GM23338 (cell line): Measurements from ENCODE around the gene MTF1. TPM values are rescaled to one million over a fixed set of nuclear protein-coding genes. Genes with fewer than 3 reads are reported as not detected.

Experiments used
- ATAC-seq: fragments of 200-7000 bp; cut with Tn5 transposase; 3 replicates; pipeline ENCODE4 v1.9.1; 2020
- DNase-seq: peaks from one replicate; pipeline ENCODE4 v3.0.0-alpha.2; 2015; ENCODE audit warnings: low spot score
- H2AFZ ChIP-seq: fragments of 200-600 bp; sonication (generic); 2 replicates; pipeline ENCODE4 v1.8.0; 2016; ENCODE audit warnings: antibody characterized with exemption, mild to moderate bottlenecking, moderate library complexity
- H3F3A ChIP-seq: fragments of 200-600 bp; sonication (generic); replicated peaks from 2 replicates; pipeline ENCODE4 v1.8.0; 2017; ENCODE audit warnings: antibody characterized with exemption, mixed run types, low read depth
- H3K27ac ChIP-seq: fragments of 200-600 bp; sonication (generic); 2 replicates; pipeline ENCODE4 v1.6.1; 2016; ENCODE audit warnings: low read depth
- H3K27me3 ChIP-seq: fragments of 200-600 bp; sonication (generic); 2 replicates; pipeline ENCODE4 v1.8.0; 2016; ENCODE audit warnings: mild to moderate bottlenecking, mixed run types, moderate library complexity; ENCODE audit not compliant: insufficient read depth
- H3K36me3 ChIP-seq: fragments of 200-600 bp; sonication (generic); 2 replicates; pipeline ENCODE4 v1.8.0; 2016; ENCODE audit warnings: mild to moderate bottlenecking; ENCODE audit not compliant: insufficient read depth
- H3K4me1 ChIP-seq: fragments of 200-600 bp; sonication (generic); 2 replicates; pipeline ENCODE4 v1.8.0; 2016; ENCODE audit warnings: mild to moderate bottlenecking, moderate library complexity; ENCODE audit not compliant: insufficient read depth
- H3K4me2 ChIP-seq: fragments of 200-600 bp; sonication (generic); 2 replicates; pipeline ENCODE4 v1.7.1; 2017; ENCODE audit warnings: mixed run types
- H3K4me3 ChIP-seq: fragments of 200-600 bp; sonication (generic); 2 replicates; pipeline ENCODE4 v1.6.1; 2016; ENCODE audit warnings: mixed run types
- H3K79me2 ChIP-seq: fragments of 200-600 bp; sonication (generic); replicated peaks from 2 replicates; pipeline ENCODE4 v1.8.0; 2017; ENCODE audit warnings: mild to moderate bottlenecking; ENCODE audit not compliant: insufficient read depth
- H3K9me2 ChIP-seq: fragments of 200-600 bp; sonication (generic); 2 replicates; pipeline ENCODE4 v1.8.0; 2017; ENCODE audit not compliant: insufficient read depth
- H4K20me1 ChIP-seq: fragments of 200-600 bp; sonication (generic); replicated peaks from 2 replicates; pipeline ENCODE4 v1.8.0; 2017; ENCODE audit warnings: mild to moderate bottlenecking; ENCODE audit not compliant: insufficient read depth
- H3K27ac Mint-ChIP-seq: 2 replicates; pipeline ENCODE4 v1.8.0; 2020; ENCODE audit warnings: inconsistent platforms, mild to moderate bottlenecking, moderate library complexity, mixed read lengths
- H3K27me3 Mint-ChIP-seq: 3 replicates; pipeline ENCODE4 v1.8.0; 2022; ENCODE audit warnings: low read depth, mild to moderate bottlenecking, moderate library complexity, mixed read lengths, inconsistent platforms; ENCODE audit not compliant: insufficient read depth, poor library complexity
- H3K36me3 Mint-ChIP-seq: 3 replicates; pipeline ENCODE4 v1.8.0; 2021; ENCODE audit warnings: low read depth, mild to moderate bottlenecking, inconsistent platforms, moderate library complexity, mixed read lengths
- H3K4me1 Mint-ChIP-seq: 3 replicates; pipeline ENCODE4 v1.8.0; 2020; ENCODE audit warnings: mild to moderate bottlenecking, inconsistent platforms, mixed read lengths
- H3K4me3 Mint-ChIP-seq: 3 replicates; pipeline ENCODE4 v1.8.0; 2021; ENCODE audit warnings: moderate library complexity, mild to moderate bottlenecking, inconsistent platforms, mixed read lengths
- H3K9me3 Mint-ChIP-seq: 3 replicates; pipeline ENCODE4 v1.8.0; 2020; ENCODE audit warnings: moderate library complexity, mild to moderate bottlenecking, inconsistent platforms, mixed read lengths
- CREB1 ChIP-seq: fragments of 250-450 bp; sonication (Bioruptor Pico); IDR thresholded peaks from 2 replicates; pipeline ENCODE4 v1.5.0; 2020; ENCODE audit warnings: low read depth, mild to moderate bottlenecking, moderate library complexity
- EZH2 ChIP-seq: fragments of 200-600 bp; sonication (generic); IDR thresholded peaks from one replicate; pipeline ENCODE4 v1.8.0; 2017; ENCODE audit warnings: antibody characterized with exemption, mild to moderate bottlenecking, low read depth; ENCODE audit not compliant: unreplicated experiment
- EZH2phosphoT487 ChIP-seq: fragments of 200-600 bp; sonication (generic); IDR thresholded peaks from one replicate; pipeline ENCODE4 v1.8.1; 2018; ENCODE audit warnings: antibody characterized with exemption; ENCODE audit not compliant: unreplicated experiment
- JUNB ChIP-seq: IDR thresholded peaks from one replicate; pipeline ENCODE4 v1.6.1; 2016; ENCODE audit warnings: antibody characterized with exemption; ENCODE audit not compliant: unreplicated experiment
- NANOG ChIP-seq: IDR thresholded peaks from 2 replicates; pipeline ENCODE4 v1.6.1; 2016; ENCODE audit warnings: antibody characterized with exemption, borderline replicate concordance
- POLR2AphosphoS5 ChIP-seq: IDR thresholded peaks from 2 replicates; pipeline ENCODE4 v1.6.1; 2016; ENCODE audit warnings: antibody characterized with exemption, low read depth
- STAT1 ChIP-seq: IDR thresholded peaks from one replicate; pipeline ENCODE4 v1.6.1; 2016; ENCODE audit warnings: antibody characterized with exemption; ENCODE audit not compliant: unreplicated experiment
- ZNF114 ChIP-seq: fragments of 250-450 bp; sonication (Bioruptor Pico); IDR thresholded peaks from 2 replicates; pipeline ENCODE4 v1.5.0; 2020; ENCODE audit warnings: mild to moderate bottlenecking, moderate library complexity
- ZNF331 ChIP-seq: fragments of 250-450 bp; sonication (Bioruptor Pico); IDR thresholded peaks from 2 replicates; pipeline ENCODE4 v1.5.0; 2020; ENCODE audit warnings: low read depth, mild to moderate bottlenecking, moderate library complexity
- polyA plus RNA-seq: library from polyadenylated mRNA; unstranded; fragments of >200 nt; fragmentation: Nextera tagmentation; extraction: Ambion mirVana; gene quantifications from 2 replicates; pipeline ENCODE4 v1.2.1, GENCODE V29; 2016
- total RNA-seq: library from RNA; depleted of rRNA; stranded (reverse); fragments of >200 nt; shearing (Covaris generic); gene quantifications from 2 replicates; pipeline ENCODE4 v1.2.3, GENCODE V29; 2014
- TF ChIP-seq, protein P1 (sequence below): fragments of 250-450 bp; sonication (Bioruptor Pico); IDR thresholded peaks from 2 replicates; pipeline ENCODE4 v1.5.0; 2020; ENCODE audit warnings: mild to moderate bottlenecking, moderate library complexity
- TF ChIP-seq, protein P2 (sequence below): IDR thresholded peaks from 2 replicates; pipeline ENCODE4 v1.6.1; 2016; ENCODE audit warnings: antibody characterized with exemption
- TF ChIP-seq, protein P3 (sequence below): IDR thresholded peaks from one replicate; pipeline ENCODE4 v1.6.1; 2018; ENCODE audit warnings: antibody characterized with exemption; ENCODE audit not compliant: unreplicated experiment
- TF ChIP-seq, protein P4 (sequence below), 2 experiments: fragments of 200-600 bp in 1 of 2; sonication (generic) in 1 of 2; conservative IDR thresholded peaks; 2 replicates each; pipeline versions ENCODE4 v1.5.1 to v1.6.1; 2016 to 2017; ENCODE audit warnings: antibody characterized with exemption in 2 of 2, low read depth in 2 of 2, mild to moderate bottlenecking in 2 of 2, moderate library complexity in 1 of 2

Gene MTF1
- total and polyA plus RNA-seq, 2 experiments from 2014 or later: 4.5 to 5.6 TPM

DNA sequence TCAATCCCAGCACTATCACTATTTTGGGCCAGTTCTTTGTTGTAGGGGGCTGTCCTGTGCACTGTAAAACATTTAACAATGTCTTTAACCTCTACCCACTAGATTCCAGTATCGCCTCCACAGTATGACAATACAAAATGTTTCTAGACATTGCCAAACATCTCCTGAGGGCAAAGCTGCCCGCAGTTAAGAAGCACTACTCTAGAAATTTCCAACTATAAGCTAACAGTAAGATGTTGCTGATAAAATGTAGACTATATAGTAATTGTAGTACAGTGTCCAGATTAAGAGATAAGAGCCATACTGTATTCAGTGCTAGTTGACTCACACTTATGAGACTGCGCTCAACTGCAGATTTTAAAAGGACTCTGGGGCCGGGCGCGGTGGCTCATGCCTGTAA lies 5.0 kb downstream of the MTF1 start:
- Histone ChIP-seq H3K36me3 (peaks cover 12% of the 10 kb centered on the region), H3K4me2 (no peak overlapping the region), H3K27me3 (no peaks in the 10 kb centered on the region), H3K4me1 (peaks cover 5% of the 10 kb centered on the region; the same call in 1 of the 2 replicates), H3K4me3 (no peak overlapping the region), H2AFZ (no peak overlapping the region), H4K20me1 (peaks cover 40% of the 10 kb centered on the region), H3F3A (no peaks in the 10 kb centered on the region), H3K27ac (no peak overlapping the region), H3K9me2 (no peaks in the 10 kb centered on the region), H3K79me2 (peaks cover 78% of the 10 kb centered on the region)
- H3K27ac Mint-ChIP-seq: no peak overlapping the region
- H3K27me3 Mint-ChIP-seq: no peaks in the 10 kb centered on the region
- no peak overlapping the region for H3K4me3 Mint-ChIP-seq
- H3K36me3 Mint-ChIP-seq: peaks cover 19% of the 10 kb centered on the region; the same call in 2 of the 3 replicates
- ATAC-seq (no peak), DNase-seq (no peak)
- no peaks in the 10 kb centered on the region for H3K9me3 Mint-ChIP-seq
- TF ChIP-seq EZH2phosphoT487 (no peak), ZNF114 (CRISPR knock-in tag) (no peak), STAT1 (no peak), POLR2AphosphoS5 (no peak), ZNF331 (CRISPR knock-in tag) (no peak), NANOG (no peak), JUNB (no peak), CREB1 (CRISPR knock-in tag) (no peak), EZH2 (no peak)
- TF ChIP-seq, protein P1, sequence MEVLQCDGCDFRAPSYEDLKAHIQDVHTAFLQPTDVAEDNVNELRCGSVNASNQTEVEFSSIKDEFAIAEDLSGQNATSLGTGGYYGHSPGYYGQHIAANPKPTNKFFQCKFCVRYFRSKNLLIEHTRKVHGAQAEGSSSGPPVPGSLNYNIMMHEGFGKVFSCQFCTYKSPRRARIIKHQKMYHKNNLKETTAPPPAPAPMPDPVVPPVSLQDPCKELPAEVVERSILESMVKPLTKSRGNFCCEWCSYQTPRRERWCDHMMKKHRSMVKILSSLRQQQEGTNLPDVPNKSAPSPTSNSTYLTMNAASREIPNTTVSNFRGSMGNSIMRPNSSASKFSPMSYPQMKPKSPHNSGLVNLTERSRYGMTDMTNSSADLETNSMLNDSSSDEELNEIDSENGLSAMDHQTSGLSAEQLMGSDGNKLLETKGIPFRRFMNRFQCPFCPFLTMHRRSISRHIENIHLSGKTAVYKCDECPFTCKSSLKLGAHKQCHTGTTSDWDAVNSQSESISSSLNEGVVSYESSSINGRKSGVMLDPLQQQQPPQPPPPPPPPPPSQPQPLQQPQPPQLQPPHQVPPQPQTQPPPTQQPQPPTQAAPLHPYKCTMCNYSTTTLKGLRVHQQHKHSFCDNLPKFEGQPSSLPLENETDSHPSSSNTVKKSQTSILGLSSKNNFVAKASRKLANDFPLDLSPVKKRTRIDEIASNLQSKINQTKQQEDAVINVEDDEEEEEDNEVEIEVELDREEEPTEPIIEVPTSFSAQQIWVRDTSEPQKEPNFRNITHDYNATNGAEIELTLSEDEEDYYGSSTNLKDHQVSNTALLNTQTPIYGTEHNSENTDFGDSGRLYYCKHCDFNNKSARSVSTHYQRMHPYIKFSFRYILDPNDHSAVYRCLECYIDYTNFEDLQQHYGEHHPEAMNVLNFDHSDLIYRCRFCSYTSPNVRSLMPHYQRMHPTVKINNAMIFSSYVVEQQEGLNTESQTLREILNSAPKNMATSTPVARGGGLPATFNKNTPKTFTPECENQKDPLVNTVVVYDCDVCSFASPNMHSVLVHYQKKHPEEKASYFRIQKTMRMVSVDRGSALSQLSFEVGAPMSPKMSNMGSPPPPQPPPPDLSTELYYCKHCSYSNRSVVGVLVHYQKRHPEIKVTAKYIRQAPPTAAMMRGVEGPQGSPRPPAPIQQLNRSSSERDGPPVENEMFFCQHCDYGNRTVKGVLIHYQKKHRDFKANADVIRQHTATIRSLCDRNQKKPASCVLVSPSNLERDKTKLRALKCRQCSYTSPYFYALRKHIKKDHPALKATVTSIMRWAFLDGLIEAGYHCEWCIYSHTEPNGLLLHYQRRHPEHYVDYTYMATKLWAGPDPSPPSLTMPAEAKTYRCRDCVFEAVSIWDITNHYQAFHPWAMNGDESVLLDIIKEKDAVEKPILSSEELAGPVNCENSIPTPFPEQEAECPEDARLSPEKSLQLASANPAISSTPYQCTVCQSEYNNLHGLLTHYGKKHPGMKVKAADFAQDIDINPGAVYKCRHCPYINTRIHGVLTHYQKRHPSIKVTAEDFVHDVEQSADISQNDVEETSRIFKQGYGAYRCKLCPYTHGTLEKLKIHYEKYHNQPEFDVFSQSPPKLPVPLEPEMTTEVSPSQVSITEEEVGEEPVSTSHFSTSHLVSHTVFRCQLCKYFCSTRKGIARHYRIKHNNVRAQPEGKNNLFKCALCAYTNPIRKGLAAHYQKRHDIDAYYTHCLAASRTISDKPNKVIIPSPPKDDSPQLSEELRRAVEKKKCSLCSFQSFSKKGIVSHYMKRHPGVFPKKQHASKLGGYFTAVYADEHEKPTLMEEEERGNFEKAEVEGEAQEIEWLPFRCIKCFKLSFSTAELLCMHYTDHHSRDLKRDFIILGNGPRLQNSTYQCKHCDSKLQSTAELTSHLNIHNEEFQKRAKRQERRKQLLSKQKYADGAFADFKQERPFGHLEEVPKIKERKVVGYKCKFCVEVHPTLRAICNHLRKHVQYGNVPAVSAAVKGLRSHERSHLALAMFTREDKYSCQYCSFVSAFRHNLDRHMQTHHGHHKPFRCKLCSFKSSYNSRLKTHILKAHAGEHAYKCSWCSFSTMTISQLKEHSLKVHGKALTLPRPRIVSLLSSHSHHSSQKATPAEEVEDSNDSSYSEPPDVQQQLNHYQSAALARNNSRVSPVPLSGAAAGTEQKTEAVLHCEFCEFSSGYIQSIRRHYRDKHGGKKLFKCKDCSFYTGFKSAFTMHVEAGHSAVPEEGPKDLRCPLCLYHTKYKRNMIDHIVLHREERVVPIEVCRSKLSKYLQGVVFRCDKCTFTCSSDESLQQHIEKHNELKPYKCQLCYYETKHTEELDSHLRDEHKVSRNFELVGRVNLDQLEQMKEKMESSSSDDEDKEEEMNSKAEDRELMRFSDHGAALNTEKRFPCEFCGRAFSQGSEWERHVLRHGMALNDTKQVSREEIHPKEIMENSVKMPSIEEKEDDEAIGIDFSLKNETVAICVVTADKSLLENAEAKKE (CRISPR knock-in tag): no peak
- TF ChIP-seq, protein P2, sequence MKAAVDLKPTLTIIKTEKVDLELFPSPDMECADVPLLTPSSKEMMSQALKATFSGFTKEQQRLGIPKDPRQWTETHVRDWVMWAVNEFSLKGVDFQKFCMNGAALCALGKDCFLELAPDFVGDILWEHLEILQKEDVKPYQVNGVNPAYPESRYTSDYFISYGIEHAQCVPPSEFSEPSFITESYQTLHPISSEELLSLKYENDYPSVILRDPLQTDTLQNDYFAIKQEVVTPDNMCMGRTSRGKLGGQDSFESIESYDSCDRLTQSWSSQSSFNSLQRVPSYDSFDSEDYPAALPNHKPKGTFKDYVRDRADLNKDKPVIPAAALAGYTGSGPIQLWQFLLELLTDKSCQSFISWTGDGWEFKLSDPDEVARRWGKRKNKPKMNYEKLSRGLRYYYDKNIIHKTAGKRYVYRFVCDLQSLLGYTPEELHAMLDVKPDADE: no peak
- TF ChIP-seq, protein P3, sequence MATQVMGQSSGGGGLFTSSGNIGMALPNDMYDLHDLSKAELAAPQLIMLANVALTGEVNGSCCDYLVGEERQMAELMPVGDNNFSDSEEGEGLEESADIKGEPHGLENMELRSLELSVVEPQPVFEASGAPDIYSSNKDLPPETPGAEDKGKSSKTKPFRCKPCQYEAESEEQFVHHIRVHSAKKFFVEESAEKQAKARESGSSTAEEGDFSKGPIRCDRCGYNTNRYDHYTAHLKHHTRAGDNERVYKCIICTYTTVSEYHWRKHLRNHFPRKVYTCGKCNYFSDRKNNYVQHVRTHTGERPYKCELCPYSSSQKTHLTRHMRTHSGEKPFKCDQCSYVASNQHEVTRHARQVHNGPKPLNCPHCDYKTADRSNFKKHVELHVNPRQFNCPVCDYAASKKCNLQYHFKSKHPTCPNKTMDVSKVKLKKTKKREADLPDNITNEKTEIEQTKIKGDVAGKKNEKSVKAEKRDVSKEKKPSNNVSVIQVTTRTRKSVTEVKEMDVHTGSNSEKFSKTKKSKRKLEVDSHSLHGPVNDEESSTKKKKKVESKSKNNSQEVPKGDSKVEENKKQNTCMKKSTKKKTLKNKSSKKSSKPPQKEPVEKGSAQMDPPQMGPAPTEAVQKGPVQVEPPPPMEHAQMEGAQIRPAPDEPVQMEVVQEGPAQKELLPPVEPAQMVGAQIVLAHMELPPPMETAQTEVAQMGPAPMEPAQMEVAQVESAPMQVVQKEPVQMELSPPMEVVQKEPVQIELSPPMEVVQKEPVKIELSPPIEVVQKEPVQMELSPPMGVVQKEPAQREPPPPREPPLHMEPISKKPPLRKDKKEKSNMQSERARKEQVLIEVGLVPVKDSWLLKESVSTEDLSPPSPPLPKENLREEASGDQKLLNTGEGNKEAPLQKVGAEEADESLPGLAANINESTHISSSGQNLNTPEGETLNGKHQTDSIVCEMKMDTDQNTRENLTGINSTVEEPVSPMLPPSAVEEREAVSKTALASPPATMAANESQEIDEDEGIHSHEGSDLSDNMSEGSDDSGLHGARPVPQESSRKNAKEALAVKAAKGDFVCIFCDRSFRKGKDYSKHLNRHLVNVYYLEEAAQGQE: no peak
- TF ChIP-seq, protein P4, sequence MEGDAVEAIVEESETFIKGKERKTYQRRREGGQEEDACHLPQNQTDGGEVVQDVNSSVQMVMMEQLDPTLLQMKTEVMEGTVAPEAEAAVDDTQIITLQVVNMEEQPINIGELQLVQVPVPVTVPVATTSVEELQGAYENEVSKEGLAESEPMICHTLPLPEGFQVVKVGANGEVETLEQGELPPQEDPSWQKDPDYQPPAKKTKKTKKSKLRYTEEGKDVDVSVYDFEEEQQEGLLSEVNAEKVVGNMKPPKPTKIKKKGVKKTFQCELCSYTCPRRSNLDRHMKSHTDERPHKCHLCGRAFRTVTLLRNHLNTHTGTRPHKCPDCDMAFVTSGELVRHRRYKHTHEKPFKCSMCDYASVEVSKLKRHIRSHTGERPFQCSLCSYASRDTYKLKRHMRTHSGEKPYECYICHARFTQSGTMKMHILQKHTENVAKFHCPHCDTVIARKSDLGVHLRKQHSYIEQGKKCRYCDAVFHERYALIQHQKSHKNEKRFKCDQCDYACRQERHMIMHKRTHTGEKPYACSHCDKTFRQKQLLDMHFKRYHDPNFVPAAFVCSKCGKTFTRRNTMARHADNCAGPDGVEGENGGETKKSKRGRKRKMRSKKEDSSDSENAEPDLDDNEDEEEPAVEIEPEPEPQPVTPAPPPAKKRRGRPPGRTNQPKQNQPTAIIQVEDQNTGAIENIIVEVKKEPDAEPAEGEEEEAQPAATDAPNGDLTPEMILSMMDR (conservative IDR thresholded peaks at IDR 0.05; ENCODE audit: low read depth in 2 of 2): no peak
- 0 out of 3 replicates have a peak, but pooled peaks cover 4% of the 10 kb centered on the region for H3K4me1 Mint-ChIP-seq
